OCI-LY7 (cell line): Measurements from ENCODE around the gene MARCO.

ENCODE experiments used
- CTCF ChIP-seq: fragments of 200-600 bp; sonication (generic); conservative IDR thresholded peaks from 2 replicates; pipeline ENCODE4 v1.5.1; 2014; ENCODE audit warnings: mild to moderate bottlenecking, antibody characterized with exemption, low read length, moderate library complexity, mixed read lengths
- EZH2phosphoT487 ChIP-seq: fragments of 200-600 bp; sonication (generic); IDR thresholded peaks from 2 replicates; pipeline ENCODE4 v1.6.1; 2018; ENCODE audit warnings: low read depth, borderline replicate concordance, mild to moderate bottlenecking, mixed run types, antibody characterized with exemption, low read length, moderate library complexity, mixed read lengths

GRCh38 chr2:119024152-119024551 is 82.2 kb downstream of the MARCO start:
- TF ChIP-seq CTCF (no peak), EZH2phosphoT487 (no peak)
